ENCODE measurements around the gene NUFIP2.
"Not testable (repeated sequence)": the region's sequence is repeated elsewhere in the genome, so short reads cannot be mapped to it uniquely, and the experiment has no call there.

The NUFIP2 gene

DNA sequence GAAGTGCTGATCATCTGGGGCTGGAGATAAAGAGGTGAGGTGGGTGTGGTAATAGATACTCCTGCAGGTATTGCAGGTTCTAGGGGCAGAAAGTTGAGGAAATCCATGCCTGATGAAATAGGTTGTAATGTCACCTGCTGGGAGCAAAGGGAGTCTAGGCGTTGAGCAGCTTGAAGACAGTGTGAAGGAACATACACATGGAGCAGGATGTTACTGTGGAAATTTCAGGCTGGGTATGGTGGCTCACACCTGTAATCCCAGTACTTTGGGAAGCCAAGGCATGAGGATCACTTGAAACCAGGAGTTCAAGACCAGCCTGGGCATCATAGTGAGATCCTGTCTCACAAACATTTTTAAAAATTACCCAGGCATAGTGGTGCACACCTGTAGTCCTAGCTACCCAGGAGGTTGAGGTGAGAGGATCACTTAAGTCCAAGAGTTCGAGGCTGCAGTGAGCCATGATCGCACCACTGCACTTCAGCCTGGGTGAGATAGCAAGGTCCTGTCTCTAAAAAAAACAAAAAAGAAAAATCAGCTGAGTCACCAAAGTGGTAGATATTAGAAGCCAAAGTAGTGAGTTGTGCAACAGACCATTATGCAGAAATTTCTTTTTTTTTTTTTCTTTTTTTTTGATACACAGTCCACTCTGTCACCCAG lies 56.3 kb downstream of the NUFIP2 start:
- DNase-seq, result no peak

DNA sequence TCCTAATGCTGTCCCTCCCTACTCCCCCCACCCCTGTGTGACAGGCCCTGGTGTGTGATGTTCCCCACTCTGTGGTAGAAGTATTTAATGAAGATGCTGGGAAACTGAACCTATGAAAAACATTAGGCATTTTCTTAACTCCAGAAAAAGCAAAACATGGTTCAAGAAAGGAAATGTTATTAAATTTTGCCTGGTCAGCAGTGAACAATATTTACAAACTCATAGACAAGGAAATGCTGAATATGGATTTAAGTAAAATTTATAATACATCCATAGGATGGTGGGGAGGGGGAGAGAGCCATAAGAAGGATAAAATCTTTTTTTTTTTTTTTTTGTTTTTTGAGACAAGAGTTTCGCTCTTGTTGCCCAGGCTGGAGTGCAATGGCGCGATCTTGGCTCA lies 58.0 kb downstream of the NUFIP2 start:
- DNase-seq, result no peak

DNA sequence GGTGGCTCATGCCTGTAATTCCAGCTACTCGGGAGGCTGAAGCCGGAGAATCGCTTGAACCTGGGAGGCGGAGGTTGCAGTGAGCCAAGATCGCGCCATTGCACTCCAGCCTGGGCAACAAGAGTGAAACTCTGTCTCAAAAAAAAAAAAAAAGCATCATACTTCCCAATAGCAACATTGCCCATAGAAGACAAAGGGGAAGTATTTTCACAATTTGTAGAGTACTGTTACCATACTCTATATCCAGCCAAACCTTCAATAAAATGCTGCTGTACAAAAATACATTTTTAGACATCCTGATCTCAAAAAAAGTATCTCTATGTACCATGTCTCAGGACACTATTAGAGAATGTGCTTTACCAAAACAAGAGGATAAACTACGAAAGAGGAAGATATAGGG lies 59.0 kb downstream of the NUFIP2 start:
- not testable (repeated sequence) for DNase-seq

DNA sequence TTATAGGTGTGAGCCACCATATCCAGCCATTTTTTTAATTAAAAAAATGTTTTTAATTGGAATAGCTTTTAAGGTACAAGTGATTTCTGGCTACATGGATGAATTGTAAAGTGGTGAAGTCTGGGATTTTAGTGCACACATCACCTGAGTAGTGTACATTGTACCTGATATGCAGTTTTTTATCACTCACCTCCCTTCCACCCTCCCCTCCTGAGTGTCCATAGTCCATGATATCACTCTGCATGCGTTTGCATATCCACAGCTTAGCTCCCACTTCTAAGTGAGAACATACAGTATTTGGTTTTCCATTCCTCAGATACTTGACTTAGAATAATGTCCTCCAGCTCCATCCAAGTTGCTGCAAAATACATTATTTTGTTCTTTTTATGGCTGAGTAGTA lies 60.6 kb downstream of the NUFIP2 start:
- no peak for DNase-seq

DNA sequence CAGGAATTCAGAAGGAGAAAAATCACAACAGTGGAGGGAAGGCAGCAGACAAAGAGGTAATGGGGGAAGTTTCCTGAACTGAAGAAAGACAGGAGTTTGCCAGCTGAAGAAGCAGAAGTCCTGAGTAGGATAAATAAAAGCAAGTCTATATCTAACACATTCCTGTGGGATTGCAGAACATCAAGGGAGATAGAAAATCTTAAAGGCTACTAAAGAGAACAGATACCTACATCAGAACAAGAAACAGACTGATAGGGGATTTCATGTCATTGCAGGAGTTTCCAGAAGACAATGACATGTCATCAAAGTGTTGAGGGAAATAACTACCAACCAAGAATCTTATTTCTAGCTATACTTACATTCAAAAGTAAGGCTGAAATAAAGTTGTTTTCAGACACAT lies 68.6 kb downstream of the NUFIP2 start:
- DNase-seq, result no peak

DNA sequence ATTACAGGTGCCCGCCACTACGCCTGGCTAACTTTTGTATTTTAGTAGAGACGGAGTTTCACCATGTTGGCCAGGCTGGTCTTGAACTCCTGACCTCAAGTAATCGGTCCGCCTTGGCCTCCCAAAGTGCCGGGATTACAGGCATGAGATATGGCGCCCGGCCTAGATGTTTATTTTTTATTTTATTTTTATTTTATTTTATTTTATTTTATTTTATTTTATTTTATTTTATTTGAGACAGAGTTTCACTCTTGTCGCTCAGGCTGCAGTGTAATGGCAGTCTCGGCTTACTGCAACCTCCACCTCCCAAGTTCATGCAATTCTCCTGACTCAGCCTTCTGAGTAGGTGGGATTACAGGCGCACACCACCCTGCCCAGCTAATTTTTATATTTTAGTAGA lies 72.6 kb downstream of the NUFIP2 start:
- DNase-seq, result not testable (repeated sequence)

DNA sequence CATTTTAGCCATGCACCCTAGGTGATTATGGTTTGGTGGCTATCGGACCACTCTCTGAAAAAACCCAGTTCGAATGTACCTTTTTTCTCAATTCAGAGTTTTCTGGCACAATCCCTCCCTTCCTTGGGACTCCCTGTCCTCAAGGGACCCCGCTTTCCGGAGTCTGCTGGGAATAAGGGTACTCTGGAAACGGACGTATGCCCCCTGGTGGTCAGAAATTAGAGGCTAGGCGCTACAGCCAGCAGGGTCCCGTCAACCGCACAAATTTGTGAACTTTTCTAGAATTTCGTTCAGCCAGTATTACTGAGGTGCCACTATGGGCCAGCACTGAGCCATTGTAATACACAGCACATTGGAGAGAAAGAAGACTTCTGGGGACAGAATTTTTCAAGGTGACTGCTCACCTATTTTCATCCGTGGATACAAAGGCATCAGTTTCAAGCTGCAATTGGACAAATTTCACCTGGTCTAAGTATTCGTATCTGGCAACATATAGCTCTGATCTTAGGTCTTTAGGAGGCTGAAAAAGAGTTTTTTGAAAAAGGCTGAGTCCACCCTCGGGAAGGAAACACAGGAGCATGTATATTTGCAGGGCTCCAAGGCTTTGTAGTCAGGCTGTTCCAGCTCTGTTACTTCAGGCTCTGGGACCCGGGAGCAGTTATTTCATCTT lies 74.4 kb downstream of the NUFIP2 start:
- DNase-seq, result no peak

DNA sequence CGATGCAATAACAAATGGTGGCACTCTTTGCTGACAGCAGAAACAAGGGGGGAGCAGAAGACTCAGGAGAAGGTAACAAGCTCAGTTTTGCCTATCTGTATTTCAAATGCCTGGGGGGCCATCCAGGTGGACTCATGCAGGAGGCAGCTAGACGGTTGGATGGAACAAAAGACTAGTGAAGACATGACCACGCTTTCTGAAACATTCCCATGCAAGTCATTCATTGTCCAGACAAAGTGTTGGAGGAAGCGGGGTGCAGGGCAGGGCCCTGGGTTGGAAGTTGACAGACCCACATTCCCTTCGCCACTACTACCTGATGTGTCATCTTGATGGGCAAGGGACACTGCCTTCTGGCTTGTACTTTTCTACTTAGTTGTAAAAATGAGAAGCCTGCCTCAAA lies 77.1 kb downstream of the NUFIP2 start:
- no peak for DNase-seq

DNA sequence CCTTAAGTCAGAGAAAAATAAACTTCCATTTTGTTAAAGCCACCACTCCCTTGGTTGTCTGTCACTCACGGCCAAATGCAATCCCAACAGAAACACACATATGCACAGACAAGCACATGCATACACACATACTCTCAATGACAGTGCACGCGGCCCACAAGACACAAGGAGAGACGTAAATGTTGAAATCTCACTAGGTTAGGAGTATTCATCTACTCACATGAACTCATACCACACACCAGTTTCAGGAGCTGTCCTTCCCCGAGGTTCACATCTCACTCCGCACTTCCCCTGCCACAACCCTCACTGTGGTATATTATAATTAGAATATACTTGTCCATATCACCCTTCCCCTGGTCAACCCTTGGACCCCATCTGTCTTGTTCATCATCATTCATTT lies 77.8 kb downstream of the NUFIP2 start:
- no peak for DNase-seq

DNA sequence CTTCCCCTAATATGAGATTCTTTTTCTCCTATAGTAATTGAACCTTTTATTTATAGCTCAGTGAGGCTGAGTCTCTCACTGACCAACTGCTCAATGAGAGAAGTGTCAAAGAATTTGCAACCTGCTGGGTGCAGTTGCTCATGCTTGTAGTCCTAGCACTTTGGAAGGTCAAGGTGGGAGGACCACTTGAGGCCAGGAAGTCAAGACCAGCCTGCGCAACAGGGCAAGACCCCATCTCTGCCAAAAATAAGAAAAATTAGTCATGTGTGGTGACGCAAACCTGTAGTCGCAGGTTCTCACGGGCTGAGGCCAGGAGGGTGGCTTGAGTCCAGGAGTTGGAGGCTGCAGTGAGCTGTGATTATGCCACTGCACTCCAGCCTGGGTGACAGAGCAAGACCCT lies 78.2 kb downstream of the NUFIP2 start:
- no peak for DNase-seq

DNA sequence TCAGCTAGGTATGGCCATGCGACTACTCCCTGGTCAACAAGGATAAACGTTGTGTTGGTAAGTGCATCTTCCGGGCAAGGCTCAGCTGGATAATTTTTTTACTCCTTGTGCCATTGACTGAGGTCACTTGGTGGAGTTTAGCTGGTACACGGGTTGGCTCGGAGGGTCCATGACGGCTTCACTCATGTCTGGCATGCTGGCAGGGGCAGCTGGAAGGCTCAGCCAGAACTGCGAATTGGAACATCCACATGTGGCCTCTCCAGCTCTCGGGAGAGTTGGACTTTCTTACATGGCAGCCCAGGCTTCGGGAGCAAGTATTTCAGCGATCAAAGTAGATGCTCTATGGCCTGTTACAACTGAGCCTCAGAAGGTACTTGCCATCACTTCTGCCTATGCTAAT lies 78.8 kb downstream of the NUFIP2 start:
- DNase-seq, result no peak

DNA sequence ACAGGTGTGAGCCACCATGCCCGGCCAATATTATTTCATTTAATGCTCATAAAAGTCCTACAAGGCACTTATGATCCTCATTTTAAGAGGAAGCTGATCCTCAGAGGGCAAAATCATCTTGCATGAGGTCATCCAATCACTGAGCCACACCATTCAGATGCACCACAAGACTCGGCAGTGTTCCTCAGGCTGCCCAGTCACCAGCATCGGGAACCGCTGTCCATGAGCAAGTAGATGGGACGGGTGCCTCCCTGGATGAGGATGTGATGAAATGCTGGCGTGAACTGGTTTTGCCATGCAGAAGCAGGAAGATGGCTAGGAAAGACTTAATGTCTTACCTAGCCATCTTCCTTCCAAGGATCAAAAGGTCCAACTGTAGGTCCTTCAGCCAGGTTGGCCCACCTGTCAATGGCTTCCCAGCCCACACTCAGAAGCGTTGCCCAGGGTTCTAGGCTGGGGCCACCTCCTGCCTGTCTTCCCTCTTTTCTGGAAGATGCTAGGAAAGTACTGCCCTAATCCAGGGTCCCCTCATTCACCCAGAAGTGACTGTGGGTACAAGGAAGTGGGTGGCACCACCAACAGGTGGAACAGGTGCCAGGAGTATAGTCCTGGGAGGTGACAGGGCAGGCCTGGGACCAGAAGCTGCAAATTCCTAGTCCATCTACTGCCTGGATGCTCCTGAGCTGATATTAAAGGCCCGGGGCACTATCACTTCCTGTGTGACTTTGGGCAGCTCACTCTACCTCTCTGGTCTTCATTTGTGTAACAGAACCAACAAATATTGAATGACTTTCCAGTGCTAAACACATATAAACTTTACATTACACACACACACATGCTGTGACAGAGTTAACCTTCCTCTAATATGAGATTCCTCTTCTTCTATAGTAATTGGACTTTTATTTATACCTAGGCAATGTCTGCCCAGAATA lies 79.5 kb downstream of the NUFIP2 start:
- DNase-seq, result no peak

DNA sequence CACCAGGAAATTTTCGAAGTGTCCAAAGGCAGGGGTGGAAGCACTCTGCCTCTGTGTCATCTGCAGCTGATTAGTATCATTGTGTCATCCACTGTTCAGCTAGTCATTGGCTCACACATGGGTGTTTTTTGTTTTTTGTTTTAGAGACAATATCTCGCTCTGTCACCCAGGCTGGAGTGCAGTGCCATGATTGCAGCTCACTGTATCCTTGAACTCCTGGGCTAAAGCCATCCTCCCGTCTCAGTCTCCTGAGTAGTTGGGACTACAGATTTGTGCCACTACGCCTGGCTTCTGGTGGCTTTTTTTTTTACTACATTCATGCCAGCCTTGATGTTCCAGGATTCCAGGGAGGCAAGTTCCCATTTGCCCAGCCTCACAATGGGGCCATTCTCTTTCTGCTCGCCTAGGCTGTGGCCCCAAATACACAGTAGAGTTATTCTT lies 81.2 kb downstream of the NUFIP2 start:
- no peak for DNase-seq

DNA sequence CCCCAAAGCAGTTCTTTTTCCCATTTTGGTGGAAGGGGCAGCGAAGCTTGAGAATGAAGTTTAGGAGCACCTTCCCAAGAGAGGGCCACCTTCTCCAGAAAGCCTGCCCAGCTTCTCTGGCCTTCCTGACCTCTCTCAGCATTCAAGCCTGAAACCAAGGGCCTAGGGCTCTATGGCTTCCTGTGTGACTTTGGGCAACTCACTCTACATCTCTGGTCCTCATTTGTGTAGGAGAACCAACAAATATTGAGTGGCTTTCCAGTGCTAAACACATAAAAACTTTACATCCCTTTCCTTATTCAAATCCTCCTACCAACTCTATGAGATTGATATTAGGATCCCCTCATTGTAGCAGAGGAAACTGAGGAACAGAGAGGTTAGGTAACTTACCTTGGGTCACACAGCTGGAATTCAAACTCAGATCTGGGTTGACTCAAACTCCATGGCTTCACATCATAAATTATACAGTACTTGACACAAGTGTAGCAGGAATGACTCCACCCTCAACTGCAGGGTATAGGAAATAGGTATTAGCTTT lies 81.8 kb downstream of the NUFIP2 start:
- DNase-seq, result no peak

DNA sequence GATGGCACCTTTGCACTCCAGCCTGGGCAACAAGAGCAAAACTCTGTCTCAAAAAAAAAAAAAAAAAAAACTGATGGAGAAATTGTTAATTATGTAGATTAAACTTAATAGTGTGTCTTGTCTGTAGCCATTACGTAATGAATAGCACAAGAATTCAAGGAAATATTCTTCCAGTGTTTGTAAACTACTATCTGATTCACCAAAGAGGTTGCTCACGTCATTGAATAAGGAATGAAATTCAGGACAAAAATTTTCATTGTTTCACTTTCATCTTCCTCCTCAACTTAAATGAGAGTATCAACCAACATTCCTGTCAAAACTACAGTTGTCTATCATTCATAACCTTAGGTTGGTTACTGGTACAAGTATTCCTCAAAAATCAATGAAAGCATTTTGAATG lies 83.1 kb downstream of the NUFIP2 start:
- DNase-seq, result no peak

DNA sequence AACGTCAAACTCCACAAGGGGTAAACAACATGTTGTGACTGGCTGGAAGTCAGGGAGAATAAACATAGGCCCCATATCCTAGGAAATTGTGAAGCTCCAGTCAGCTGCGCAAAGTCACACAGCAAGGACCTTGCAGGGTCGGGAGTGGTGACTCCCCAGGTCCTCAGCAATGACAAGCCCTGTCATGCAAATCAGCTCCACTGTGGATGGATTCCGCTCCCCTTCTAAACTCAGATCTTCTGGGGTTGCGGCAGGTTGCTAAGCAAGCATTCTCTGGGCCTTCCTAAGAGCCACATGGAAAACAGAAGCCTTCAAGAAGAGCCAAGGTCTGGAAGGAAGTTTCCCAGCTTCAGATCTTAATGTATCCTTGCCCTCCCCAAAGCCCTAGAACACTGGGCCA lies 84.9 kb downstream of the NUFIP2 start:
- DNase-seq, result no peak

DNA sequence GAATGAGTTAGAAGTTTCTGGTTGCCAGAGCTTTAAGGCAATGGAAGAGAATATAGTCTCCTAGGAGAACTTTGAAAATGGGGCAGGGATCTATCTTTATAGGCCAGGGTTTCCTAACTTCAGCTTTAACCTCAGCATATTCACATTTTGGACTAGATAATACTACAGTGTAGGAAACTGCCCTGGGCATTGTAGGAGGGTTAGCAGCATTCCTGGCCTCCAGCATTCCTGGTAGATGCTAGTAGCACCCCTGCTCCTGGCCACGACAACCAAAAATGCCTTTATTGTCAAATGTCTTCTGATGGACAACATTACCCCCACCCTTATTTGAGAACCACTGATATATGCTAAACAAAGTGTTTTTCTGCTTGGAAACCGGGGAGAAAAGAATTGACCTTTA lies 86.0 kb downstream of the NUFIP2 start:
- no peak for DNase-seq
